Esophagus muscularis mucosa (tissue), 4 donors: ENCODE measurements around the gene PDLIM5.

Experiments
- CTCF ChIP-seq, 3 experiments: fragments of 200-600 bp in 2 of 3; fragments of 450-650 bp in 1 of 3; sonication (generic) in 2 of 3; IDR thresholded peaks; one replicate each; pipeline ENCODE4 v1.5.1; 2017 to 2019; ENCODE audit warnings: antibody characterized with exemption in 3 of 3, mild to moderate bottlenecking in 2 of 3, moderate library complexity in 1 of 3
- EP300 ChIP-seq: sonication (generic); formaldehyde crosslinking; IDR thresholded peaks from one replicate; pipeline ENCODE4 v1.6.1; 2017; ENCODE audit warnings: antibody characterized with exemption
- POLR2A ChIP-seq: fragments of 450-650 bp; IDR thresholded peaks from one replicate; pipeline ENCODE4 v1.6.1; 2017; ENCODE audit warnings: antibody characterized with exemption, moderate library complexity, mild to moderate bottlenecking, low read depth
- POLR2AphosphoS5 ChIP-seq, 2 donors: sonication (generic); formaldehyde crosslinking; IDR thresholded peaks; one replicate each; pipeline ENCODE4 v1.6.1; 2017; ENCODE audit warnings: antibody characterized with exemption in 2 of 2

GRCh38 chr4:94431388-94431787, 20.4 kb upstream of the PDLIM5 start:
- no peak for TF ChIP-seq CTCF (IDR thresholded peaks at IDR 0.05)
- no peak for TF ChIP-seq POLR2AphosphoS5 (IDR thresholded peaks at IDR 0.05)
- no peak for TF ChIP-seq POLR2A
- TF ChIP-seq EP300, result no peak
